ENCODE data around the gene SLC27A6. TPM values are rescaled to one million over a fixed set of nuclear protein-coding genes. Genes with fewer than 3 reads are reported as not detected.
"Not testable (repeated sequence)": the region's sequence is repeated elsewhere in the genome, so short reads cannot be mapped to it uniquely, and the experiment has no call there.

SLC27A6 gene, protein sequence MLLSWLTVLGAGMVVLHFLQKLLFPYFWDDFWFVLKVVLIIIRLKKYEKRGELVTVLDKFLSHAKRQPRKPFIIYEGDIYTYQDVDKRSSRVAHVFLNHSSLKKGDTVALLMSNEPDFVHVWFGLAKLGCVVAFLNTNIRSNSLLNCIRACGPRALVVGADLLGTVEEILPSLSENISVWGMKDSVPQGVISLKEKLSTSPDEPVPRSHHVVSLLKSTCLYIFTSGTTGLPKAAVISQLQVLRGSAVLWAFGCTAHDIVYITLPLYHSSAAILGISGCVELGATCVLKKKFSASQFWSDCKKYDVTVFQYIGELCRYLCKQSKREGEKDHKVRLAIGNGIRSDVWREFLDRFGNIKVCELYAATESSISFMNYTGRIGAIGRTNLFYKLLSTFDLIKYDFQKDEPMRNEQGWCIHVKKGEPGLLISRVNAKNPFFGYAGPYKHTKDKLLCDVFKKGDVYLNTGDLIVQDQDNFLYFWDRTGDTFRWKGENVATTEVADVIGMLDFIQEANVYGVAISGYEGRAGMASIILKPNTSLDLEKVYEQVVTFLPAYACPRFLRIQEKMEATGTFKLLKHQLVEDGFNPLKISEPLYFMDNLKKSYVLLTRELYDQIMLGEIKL
- not detected for total RNA-seq
- not detected for polyA plus RNA-seq

DNA sequence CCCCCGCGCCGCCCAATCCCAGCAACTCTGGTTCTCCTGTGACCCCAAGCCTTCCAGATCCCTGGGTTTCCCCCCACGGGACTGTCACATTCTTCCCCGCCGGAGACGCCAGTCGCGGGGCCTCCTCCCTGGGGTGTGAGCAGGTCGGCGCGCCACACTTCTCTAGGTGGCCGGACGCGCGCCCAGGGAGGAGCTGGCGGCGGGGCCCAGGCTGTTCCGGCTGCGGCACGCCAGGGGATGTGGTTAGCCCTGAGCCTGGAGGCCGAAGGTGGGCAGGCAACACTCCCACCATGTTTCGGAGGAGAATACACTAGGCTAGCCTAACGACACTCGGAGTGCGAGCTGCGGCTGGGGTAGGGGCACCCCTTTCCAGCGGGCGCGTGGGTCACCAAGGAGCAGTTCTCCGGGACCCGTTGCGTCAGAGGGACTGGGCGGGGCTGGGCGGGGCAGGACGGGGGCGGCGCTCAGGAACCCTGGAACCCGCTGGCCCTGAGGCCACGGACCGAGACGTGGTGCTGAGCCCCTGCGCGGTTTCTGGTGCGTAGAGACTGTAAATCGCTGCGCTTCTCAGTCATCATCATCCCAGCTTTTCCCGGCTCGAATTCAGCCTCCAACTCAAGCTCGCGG lies at the start of gene SLC27A6:
Gene SLC27A6, plus strand, starts transcription at position 478 of the 627 bp plus-strand sequence. CDS start 650 bp downstream, outside the sequence.
- Histone ChIP-seq H3K27me3 (ENCODE audit: insufficient read depth, low read length) (no peaks in the 10 kb centered on the region), H3K27ac (ENCODE audit: low read depth, low read length) (no peak within 1 kb of the TSS), H3K36me3 (ENCODE audit: insufficient read depth, low read length) (no peaks in the 10 kb centered on the region), H3K4me1 (ENCODE audit: insufficient read depth, low read length) (no peaks in the 10 kb centered on the region), H3K9me3 (ENCODE audit: control insufficient read depth in 1 of 2, low read length in 2 of 2) (no peaks in the 10 kb centered on the region), H3K4me3 (ENCODE audit: low read length in 2 of 2) (no peak within 1 kb of the TSS)
- CTCF ChIA-PET (ENCODE audit: partially characterized antibody): no interaction called here
- POLR2A ChIA-PET (ENCODE audit: partially characterized antibody): no interaction called here
- H3K36me3 Mint-ChIP-seq: peaks cover 0 to 4% of the 10 kb centered on the region in 2 donors
- H3K4me3 Mint-ChIP-seq: no peak within 1 kb of the TSS
- H3K27me3 Mint-ChIP-seq: peaks cover 2 to 13% of the 10 kb centered on the region in 2 donors
- no peak within 1 kb of the TSS for H3K27ac Mint-ChIP-seq
- no peaks in the 10 kb centered on the region for H3K4me1 Mint-ChIP-seq
- intact Hi-C loops (cut with micrococcal nuclease): no loop called here
- DNase-seq: no peak
- peaks cover 0 to 24% (median 4%) of the 10 kb centered on the region in 8 donors for H3K9me3 Mint-ChIP-seq

DNA sequence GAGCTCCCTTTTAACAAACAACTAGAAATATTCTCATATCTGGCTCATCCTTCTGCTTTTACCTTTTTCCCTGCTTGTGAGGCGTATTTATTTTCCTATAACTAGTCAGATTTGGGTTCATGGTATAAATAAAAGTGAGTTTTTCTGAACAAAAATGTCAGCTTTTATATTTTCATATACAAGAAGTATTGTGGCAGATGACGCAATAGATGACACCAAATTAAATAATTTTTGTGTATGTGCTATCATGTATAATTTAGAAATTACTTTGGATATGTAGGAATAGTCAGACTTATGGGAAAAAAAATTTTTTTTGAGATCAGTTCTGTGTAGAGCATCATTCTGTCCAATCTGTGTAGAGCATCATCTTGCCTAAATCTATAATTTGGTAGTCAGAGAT lies 45.7 kb upstream of the SLC27A6 start:
- DNase-seq: no peak
- H3K27me3 Mint-ChIP-seq: peaks cover 1 to 2% of the 10 kb centered on the region in 2 donors
- no peaks in the 10 kb centered on the region for H3K9me3 ChIP-seq (ENCODE audit: control insufficient read depth in 1 of 2, low read length in 2 of 2)
- no peak overlapping the region for H3K27ac ChIP-seq (ENCODE audit: low read depth, low read length)
- no peaks in the 10 kb centered on the region for H3K4me1 ChIP-seq (ENCODE audit: insufficient read depth, low read length)
- H3K4me3 Mint-ChIP-seq: no peak overlapping the region
- intact Hi-C loops (cut with micrococcal nuclease): no loop called here
- no peaks in the 10 kb centered on the region for H3K36me3 ChIP-seq (ENCODE audit: insufficient read depth, low read length)
- H3K27ac Mint-ChIP-seq: no peak overlapping the region
- CTCF ChIA-PET (ENCODE audit: partially characterized antibody): interaction anchor here (0.8 kb wide), 1 partner anchor 8 kb away, joined by 3 read pairs; no protein-coding TSS in a partner anchor
- no peaks in the 10 kb centered on the region for H3K9me3 Mint-ChIP-seq
- H3K36me3 Mint-ChIP-seq: no peaks in the 10 kb centered on the region
- H3K27me3 ChIP-seq (ENCODE audit: insufficient read depth, low read length): no peaks in the 10 kb centered on the region
- H3K4me1 Mint-ChIP-seq: no peaks in the 10 kb centered on the region
- H3K4me3 ChIP-seq (ENCODE audit: low read length in 2 of 2): no peak overlapping the region
- POLR2A ChIA-PET (ENCODE audit: partially characterized antibody): no interaction called here

DNA sequence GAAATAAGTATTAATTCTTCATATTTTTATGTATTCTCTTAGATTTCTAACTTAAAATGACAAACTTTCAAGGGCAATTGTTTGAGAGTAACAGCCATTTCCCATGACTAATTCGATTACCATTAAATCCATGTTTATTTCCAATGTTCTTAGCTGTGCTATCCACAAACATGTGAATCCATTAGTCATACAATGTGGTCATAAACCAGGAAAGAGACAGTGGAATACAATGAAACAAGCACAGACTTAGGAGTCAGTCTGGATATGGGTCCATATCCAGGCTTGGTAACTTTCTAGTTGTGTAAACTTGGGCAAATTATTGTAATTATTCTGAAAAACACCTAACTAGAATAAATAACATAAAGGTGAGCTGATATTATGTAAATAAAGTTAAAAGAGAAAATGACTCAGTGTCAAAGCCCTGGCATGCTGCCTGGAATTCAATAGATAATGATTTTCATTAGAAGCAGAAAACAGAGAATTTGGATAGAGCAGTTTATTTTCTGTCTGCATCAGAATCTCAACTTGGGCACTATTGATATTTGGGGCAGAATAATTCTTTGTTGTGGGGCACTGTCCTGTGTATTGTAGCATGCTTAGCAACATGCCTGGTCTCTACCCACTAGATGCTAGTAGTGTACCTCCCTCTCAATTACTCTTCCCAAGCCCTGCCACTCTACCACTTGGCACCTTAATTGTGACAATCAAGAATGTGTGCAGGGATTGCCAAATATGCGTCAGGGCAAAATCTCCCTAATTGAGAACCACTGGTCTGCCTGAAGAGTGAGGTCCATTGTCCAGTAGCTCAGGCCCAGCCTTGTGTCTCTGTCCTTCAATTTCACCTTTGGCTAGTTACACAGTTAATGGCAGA lies 44.7 kb upstream of the SLC27A6 start:
- DNase-seq: no peak
- H3K4me3 Mint-ChIP-seq: no peak overlapping the region
- no peaks in the 10 kb centered on the region for H3K4me1 Mint-ChIP-seq
- peaks cover 0 to 3% of the 10 kb centered on the region in 2 donors for H3K27me3 Mint-ChIP-seq
- H3K36me3 Mint-ChIP-seq: no peaks in the 10 kb centered on the region
- Histone ChIP-seq H3K4me3 (ENCODE audit: low read length in 2 of 2) (no peak overlapping the region), H3K27me3 (ENCODE audit: insufficient read depth, low read length) (no peaks in the 10 kb centered on the region), H3K27ac (ENCODE audit: low read depth, low read length) (no peak overlapping the region), H3K36me3 (ENCODE audit: insufficient read depth, low read length) (no peaks in the 10 kb centered on the region), H3K9me3 (ENCODE audit: control insufficient read depth in 1 of 2, low read length in 2 of 2) (no peaks in the 10 kb centered on the region), H3K4me1 (ENCODE audit: insufficient read depth, low read length) (no peaks in the 10 kb centered on the region)
- no peaks in the 10 kb centered on the region for H3K9me3 Mint-ChIP-seq
- intact Hi-C loops (cut with micrococcal nuclease): no loop called here
- ChIA-PET CTCF (ENCODE audit: partially characterized antibody) (no interaction called here), POLR2A (ENCODE audit: partially characterized antibody) (no interaction called here)
- no peak overlapping the region for H3K27ac Mint-ChIP-seq

DNA sequence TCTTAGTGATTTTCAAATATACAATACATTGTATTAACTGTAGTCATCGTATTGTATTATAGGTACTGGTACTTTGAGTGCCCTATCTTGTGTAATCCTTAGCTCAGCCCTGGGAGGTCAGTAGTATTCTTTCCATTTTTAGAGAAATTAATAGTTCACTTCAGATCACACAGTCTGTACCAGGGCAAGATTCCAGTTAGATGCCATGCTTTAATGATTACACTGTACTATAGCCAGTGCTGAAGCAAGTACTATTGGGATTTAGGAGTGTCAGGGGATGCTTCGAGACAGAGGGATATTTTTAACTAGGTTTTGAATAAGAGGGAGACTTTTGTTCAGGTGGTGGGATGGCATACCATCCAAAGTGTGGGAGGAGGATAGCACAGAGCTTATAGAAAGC lies 41.0 kb upstream of the SLC27A6 start:
- ChIA-PET CTCF (ENCODE audit: partially characterized antibody) (interaction anchor here (0.9 kb wide), 1 partner anchor 19 kb away, joined by 4 read pairs; no protein-coding TSS in a partner anchor), POLR2A (ENCODE audit: partially characterized antibody) (no interaction called here)
- no peak for DNase-seq
- no peak overlapping the region for H3K27ac ChIP-seq (ENCODE audit: low read depth, low read length)
- Mint-ChIP-seq H3K36me3 (no peaks in the 10 kb centered on the region), H3K9me3 (no peaks in the 10 kb centered on the region), H3K4me1 (no peaks in the 10 kb centered on the region), H3K27me3 (peaks cover 3 to 5% of the 10 kb centered on the region in 2 donors), H3K4me3 (no peak overlapping the region), H3K27ac (no peak overlapping the region)
- no peak overlapping the region for H3K4me3 ChIP-seq (ENCODE audit: low read length in 2 of 2)
- no peaks in the 10 kb centered on the region for H3K36me3 ChIP-seq (ENCODE audit: insufficient read depth, low read length)
- no peaks in the 10 kb centered on the region for H3K27me3 ChIP-seq (ENCODE audit: insufficient read depth, low read length)
- no peaks in the 10 kb centered on the region for H3K4me1 ChIP-seq (ENCODE audit: insufficient read depth, low read length)
- H3K9me3 ChIP-seq (ENCODE audit: control insufficient read depth in 1 of 2, low read length in 2 of 2): no peaks in the 10 kb centered on the region
- intact Hi-C loops (cut with micrococcal nuclease): no loop called here

DNA sequence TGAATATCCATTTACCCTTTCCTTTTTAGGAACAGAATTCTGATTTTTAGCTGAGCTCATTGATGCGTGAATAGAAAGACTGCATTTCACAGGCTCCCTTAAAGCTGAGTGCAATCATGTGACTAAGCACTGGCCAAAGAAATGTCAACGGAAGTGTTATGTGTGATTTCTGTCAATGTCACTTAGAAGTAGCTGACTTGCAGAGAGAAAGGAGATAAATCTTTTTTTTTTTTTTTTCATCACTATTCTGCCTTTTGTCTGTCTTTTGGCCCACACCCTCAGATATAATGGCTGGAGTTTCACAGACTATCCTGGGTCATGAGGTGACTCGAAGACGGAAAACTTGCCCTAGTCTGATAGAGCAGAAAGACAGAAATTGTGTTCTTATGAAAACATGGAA lies 39.3 kb upstream of the SLC27A6 start:
- Mint-ChIP-seq H3K4me1 (no peaks in the 10 kb centered on the region), H3K27ac (no peak overlapping the region), H3K4me3 (no peak overlapping the region), H3K27me3 (peaks cover 3 to 5% of the 10 kb centered on the region in 2 donors), H3K36me3 (no peaks in the 10 kb centered on the region), H3K9me3 (no peaks in the 10 kb centered on the region)
- H3K36me3 ChIP-seq (ENCODE audit: insufficient read depth, low read length): no peaks in the 10 kb centered on the region
- ChIA-PET CTCF (ENCODE audit: partially characterized antibody) (no interaction called here), POLR2A (ENCODE audit: partially characterized antibody) (no interaction called here)
- H3K4me3 ChIP-seq (ENCODE audit: low read length in 2 of 2): no peak overlapping the region
- no peaks in the 10 kb centered on the region for H3K27me3 ChIP-seq (ENCODE audit: insufficient read depth, low read length)
- DNase-seq: no peak
- H3K4me1 ChIP-seq (ENCODE audit: insufficient read depth, low read length): no peaks in the 10 kb centered on the region
- no peaks in the 10 kb centered on the region for H3K9me3 ChIP-seq (ENCODE audit: control insufficient read depth in 1 of 2, low read length in 2 of 2)
- intact Hi-C loops (cut with micrococcal nuclease): no loop called here
- H3K27ac ChIP-seq (ENCODE audit: low read depth, low read length): no peak overlapping the region

DNA sequence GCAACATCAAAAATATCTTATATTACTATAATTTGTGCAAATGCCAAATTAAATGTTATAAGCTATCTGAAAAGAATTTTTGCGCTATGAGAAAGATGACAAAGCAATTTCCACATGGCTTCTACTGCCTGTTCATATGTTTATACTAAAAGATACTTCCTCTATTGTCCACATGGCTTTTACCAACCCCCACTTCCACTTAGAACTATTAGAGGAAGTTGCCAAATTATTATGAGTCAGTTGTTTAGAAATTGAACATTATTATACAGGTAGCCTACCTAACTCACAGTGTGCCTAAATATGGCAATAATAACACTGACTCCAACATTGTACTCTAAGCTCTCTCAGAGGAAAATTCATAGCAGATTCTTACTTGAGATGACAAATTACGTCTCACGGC lies 37.6 kb upstream of the SLC27A6 start:
- Mint-ChIP-seq H3K4me1 (no peaks in the 10 kb centered on the region), H3K36me3 (no peaks in the 10 kb centered on the region), H3K27ac (no peak overlapping the region), H3K9me3 (peaks cover 0 to 4% (median 0%) of the 10 kb centered on the region in 8 donors), H3K27me3 (peaks cover 3 to 5% of the 10 kb centered on the region in 2 donors), H3K4me3 (no peak overlapping the region)
- no peak overlapping the region for H3K4me3 ChIP-seq (ENCODE audit: low read length in 2 of 2)
- no peaks in the 10 kb centered on the region for H3K27me3 ChIP-seq (ENCODE audit: insufficient read depth, low read length)
- ChIA-PET POLR2A (ENCODE audit: partially characterized antibody) (no interaction called here), CTCF (ENCODE audit: partially characterized antibody) (interaction anchor here (1.0 kb wide), 1 partner anchor 8 kb away, joined by 3 read pairs; no protein-coding TSS in a partner anchor)
- H3K4me1 ChIP-seq (ENCODE audit: insufficient read depth, low read length): no peaks in the 10 kb centered on the region
- H3K27ac ChIP-seq (ENCODE audit: low read depth, low read length): no peak overlapping the region
- DNase-seq: no peak
- intact Hi-C loops (cut with micrococcal nuclease): no loop called here
- H3K9me3 ChIP-seq (ENCODE audit: control insufficient read depth in 1 of 2, low read length in 2 of 2): no peaks in the 10 kb centered on the region
- H3K36me3 ChIP-seq (ENCODE audit: insufficient read depth, low read length): no peaks in the 10 kb centered on the region

DNA sequence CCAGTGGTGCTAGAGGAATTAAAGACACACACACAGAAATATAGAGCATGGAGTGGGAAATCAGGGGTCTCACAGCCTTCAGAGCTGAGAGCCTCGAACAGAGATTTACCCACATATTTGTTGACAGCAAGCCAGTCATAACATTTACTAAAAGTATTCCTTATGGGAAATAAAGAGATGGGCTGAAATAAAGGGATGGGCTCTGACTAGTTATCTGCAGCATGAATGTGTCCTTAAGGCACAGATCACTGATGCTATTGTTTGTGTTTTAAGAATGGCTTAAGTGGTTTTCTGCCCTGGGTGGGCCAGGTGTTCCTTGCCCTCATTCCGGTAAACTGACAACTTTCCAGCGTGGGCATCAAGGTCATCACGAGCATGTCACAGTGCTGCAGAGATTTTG lies 33.1 kb upstream of the SLC27A6 start:
- POLR2A ChIA-PET (ENCODE audit: partially characterized antibody); H3K9me3 Mint-ChIP-seq; H3K36me3 ChIP-seq (ENCODE audit: insufficient read depth, low read length); H3K4me3 ChIP-seq (ENCODE audit: low read length in 2 of 2); DNase-seq; H3K27me3 Mint-ChIP-seq; H3K4me1 Mint-ChIP-seq; H3K4me3 Mint-ChIP-seq; H3K27ac ChIP-seq (ENCODE audit: low read depth, low read length); H3K27me3 ChIP-seq (ENCODE audit: insufficient read depth, low read length); H3K36me3 Mint-ChIP-seq; CTCF ChIA-PET (ENCODE audit: partially characterized antibody); H3K27ac Mint-ChIP-seq; intact Hi-C loops (cut with micrococcal nuclease); H3K9me3 ChIP-seq (ENCODE audit: control insufficient read depth in 1 of 2, low read length in 2 of 2); H3K4me1 ChIP-seq (ENCODE audit: insufficient read depth, low read length): not testable (repeated sequence)
